ENCODE results near the gene MED26. TPM values are rescaled to one million over a fixed set of nuclear protein-coding genes. Genes with fewer than 3 reads are reported as not detected.

MED26 gene
- total and polyA plus RNA-seq, 9 of the 15 experiments (the other 6 are each of a cell fraction or from before 2014, with no cell fraction given), result 0.71 to 15.1 (median 6.2) TPM

DNA sequence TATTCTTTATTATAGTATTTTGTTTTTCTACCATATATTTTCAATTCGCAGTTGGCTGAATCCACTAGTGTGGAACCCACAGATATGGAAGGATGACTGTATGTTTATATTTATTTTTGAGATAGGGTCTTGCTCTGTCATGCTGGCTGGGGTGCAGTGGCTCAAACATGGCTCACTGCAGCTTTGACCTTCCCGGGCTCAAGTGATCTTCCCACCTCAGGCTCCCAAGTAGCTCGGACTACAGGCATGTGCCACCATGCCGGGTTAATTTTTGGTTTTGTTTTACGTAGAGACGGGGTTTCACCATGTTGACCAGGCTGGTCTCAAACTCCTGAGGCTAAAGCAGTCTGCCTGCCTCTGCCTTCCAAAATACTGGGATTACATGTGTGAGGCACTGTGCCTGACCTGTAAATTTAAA lies 65.4 kb downstream of the MED26 start (continued):
- no peak for TF ChIP-seq SRSF3 (IDR thresholded peaks at IDR 0.05; ENCODE audit: insufficient read depth, low read length)
- no peak for TF ChIP-seq LCOR (CRISPR knock-in tag; IDR thresholded peaks at IDR 0.05)
- peak in 1 of 2 experiments; percentile 55; a peak in 3 of 4 replicates for TF ChIP-seq MNT (conservative IDR thresholded peaks at IDR 0.05)
- no peak for TF ChIP-seq E4F1 (CRISPR knock-in tag; IDR thresholded peaks at IDR 0.05; ENCODE audit: borderline replicate concordance)
- 0 out of 2 replicates have a peak, but pooled peaks have one; percentile 26 for TF ChIP-seq ZNF583 (CRISPR knock-in tag; IDR thresholded peaks at IDR 0.05)
- TF ChIP-seq FOSL1 (tag; conservative IDR thresholded peaks at IDR 0.05), result peak; percentile 76
- no peak for TF ChIP-seq NONO (IDR thresholded peaks at IDR 0.05; ENCODE audit: low read depth in 2 of 2, low read length in 1 of 2)
- TF ChIP-seq, protein P1, sequence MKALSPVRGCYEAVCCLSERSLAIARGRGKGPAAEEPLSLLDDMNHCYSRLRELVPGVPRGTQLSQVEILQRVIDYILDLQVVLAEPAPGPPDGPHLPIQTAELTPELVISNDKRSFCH (CRISPR knock-in tag; IDR thresholded peaks at IDR 0.05), result no peak
- TF ChIP-seq, protein P1 (tag; IDR thresholded peaks at IDR 0.05), result 0 out of 2 replicates have a peak, but pooled peaks have one; percentile 24
- 0 out of 2 replicates have a peak, but pooled peaks have one; percentile 19 for TF ChIP-seq VEZF1 (CRISPR knock-in tag; IDR thresholded peaks at IDR 0.05)
- TF ChIP-seq, protein P2, sequence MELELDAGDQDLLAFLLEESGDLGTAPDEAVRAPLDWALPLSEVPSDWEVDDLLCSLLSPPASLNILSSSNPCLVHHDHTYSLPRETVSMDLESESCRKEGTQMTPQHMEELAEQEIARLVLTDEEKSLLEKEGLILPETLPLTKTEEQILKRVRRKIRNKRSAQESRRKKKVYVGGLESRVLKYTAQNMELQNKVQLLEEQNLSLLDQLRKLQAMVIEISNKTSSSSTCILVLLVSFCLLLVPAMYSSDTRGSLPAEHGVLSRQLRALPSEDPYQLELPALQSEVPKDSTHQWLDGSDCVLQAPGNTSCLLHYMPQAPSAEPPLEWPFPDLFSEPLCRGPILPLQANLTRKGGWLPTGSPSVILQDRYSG (tag; conservative IDR thresholded peaks at IDR 0.05; ENCODE audit: low read depth), result 0 out of 2 replicates have a peak, but pooled peaks have one; percentile 56
- TF ChIP-seq ZNF639 (CRISPR knock-in tag; conservative IDR thresholded peaks at IDR 0.05 in 1 of 2, IDR thresholded peaks at IDR 0.05 in 1 of 2), result peak in 1 of 2 experiments; percentile 67; a peak in 2 of 4 replicates

All from K562 (cell line).